Measurements from ENCODE around the gene ENTPD2. TPM values are rescaled to one million over a fixed set of nuclear protein-coding genes. Genes with fewer than 3 reads are reported as not detected.

ENTPD2 gene
- total RNA-seq, 1 donor from 2014 or later, result 0.13 TPM

DNA sequence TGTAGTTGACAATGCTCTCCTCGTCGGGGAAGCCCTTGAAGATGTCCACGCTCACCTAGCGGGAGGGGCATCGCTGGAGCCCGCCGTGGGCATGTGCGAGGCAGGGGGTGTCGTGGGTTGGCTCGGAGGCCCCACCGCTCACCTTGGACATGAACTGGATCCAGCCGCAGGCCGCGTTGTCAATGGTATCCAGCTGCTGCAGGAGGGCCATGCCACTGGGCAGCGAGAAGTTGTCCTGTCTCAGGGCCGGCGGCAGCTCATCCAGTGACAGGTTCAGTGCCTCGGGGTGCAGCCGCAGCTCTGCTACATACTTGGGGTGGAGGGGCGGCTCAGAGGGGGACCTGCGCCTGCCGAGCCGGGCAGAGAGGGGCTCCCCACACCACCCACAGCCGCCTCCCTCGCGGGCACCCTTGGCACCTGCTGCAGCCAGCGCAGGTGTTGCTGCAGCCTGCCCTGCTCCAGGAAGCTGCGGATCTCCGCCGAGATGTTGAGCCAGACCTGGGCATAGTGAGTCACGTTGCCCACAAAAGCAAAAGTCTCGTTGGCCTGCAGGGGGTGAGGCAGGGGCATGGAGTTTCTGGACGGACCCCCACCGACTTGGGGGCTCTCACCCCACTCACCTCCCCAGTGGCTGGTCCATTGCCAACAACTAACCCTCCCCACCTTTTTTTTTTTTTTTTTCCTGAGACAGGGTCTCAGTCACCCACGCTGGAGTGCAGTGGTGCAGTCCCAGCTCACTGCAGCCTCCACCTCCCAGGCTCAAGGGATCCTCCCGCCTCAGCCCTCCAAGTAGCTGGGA is 34.9 kb downstream of the ENTPD2 start:
- DNase-seq (ENCODE audit: low read depth), result no peak

DNA sequence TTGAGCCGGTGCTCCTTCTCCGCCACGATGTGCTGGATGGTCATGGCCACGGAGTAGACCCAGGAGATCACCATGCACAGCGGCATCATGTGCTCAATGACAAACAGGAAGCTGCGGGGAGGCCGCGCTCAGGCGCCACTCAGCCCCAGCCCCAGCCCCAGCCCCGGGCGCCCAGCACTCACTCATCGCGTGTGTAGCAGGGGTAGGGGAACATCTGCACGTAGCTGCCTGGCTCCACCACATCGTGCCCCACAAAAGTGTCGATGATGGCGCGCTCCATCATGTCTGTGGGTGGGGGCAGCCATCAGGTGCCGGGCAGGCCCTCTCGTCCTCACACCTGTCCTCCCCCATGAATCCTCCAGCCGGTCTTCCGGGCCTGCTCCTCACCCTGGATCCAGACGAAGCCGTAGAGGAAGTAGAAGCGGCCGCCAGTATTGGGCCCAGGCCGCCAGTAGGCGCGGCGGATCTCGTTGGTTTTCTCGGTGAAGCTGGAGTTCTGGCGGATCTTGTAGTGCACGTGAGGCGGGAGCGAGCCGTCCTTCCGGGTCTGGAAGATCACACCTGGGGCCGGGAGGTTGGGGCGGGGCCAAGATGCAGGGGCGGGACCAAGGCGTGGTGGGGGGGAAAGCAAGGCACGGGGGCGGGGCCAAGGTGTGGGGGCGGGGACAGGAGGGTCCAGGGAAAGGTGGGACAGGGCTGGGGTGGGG is 35.9 kb downstream of the ENTPD2 start:
- no peak for DNase-seq (ENCODE audit: low read depth)

DNA sequence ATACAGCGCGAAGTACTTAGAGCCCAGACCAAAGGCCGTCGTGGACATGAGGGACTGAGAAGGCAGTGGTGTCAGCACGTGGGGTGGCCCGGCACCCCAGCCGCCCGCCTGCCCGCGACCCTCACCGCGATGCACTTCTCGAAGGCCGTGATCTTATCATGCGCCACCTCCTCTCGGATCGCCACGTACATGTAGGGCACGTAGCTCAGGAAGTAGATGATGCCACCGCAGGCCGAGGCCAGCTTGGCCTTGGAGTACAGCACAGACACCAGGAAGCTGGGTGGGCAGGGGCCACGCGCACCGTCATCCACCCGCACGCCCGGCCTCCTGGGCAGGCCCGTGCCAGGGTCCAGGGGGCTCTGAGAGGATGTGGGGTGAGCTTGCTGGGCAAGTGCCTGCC is 36.8 kb downstream of the ENTPD2 start:
- DNase-seq (ENCODE audit: low read depth), result no peak

DNA sequence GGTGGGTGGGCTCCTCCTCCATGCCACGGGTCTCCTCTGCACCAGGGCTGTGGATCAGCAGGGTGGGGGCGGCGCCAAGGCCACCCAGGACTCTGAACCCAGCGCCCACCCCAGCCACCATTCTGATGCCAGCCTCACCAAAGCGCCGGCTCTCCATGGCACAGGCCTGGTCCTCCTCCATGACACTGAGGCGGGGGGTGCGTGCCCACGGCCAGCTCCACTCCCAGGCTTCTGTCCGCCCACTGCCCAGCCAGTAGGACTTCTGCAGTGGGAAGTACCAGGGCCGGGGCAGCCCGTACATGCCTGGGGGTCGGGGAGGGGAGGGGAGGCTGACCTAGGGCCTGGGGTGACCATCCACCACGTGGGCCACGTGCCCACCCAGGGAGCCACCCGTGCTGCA is 37.4 kb downstream of the ENTPD2 start:
- DNase-seq (ENCODE audit: low read depth), result no peak

DNA sequence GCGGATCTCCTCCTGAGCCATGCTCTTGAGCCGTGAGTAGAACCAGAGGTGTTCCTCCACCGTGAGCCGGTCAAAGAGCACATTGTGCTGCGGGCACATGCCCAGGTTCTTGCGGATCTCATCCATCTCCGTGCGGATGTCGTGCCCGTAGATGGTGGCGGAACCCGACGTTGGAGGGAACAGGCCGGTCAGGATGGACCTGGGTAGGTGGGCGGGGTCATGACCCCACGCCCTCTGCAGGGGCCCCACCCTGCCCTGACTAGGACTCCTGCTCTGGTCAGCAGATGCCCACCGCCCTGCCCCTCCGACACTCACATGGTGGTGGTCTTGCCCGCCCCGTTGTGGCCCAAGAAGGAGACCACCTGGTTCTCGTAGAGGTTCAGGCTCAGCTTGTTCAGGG is 37.9 kb downstream of the ENTPD2 start:
- no peak for DNase-seq (ENCODE audit: low read depth)

DNA sequence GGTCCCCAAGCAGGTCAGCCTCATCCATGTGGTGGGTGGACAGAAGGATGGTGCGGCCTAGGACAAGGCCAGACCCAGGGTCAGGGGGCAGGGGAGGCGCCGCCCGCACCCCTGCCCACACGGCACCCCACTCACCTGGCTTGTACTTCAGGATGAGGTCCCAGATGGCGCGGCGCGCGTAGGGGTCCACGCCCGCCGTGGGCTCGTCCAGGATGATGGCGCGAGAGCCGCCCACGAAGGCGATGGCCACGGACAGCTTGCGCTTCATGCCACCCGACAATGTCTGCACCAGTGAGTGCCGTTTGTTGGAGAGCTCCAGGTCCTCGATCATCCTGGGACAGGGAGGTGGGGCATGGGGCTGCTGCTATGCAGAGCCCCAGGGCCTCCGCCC is 38.3 kb downstream of the ENTPD2 start:
- no peak for DNase-seq (ENCODE audit: low read depth)

DNA sequence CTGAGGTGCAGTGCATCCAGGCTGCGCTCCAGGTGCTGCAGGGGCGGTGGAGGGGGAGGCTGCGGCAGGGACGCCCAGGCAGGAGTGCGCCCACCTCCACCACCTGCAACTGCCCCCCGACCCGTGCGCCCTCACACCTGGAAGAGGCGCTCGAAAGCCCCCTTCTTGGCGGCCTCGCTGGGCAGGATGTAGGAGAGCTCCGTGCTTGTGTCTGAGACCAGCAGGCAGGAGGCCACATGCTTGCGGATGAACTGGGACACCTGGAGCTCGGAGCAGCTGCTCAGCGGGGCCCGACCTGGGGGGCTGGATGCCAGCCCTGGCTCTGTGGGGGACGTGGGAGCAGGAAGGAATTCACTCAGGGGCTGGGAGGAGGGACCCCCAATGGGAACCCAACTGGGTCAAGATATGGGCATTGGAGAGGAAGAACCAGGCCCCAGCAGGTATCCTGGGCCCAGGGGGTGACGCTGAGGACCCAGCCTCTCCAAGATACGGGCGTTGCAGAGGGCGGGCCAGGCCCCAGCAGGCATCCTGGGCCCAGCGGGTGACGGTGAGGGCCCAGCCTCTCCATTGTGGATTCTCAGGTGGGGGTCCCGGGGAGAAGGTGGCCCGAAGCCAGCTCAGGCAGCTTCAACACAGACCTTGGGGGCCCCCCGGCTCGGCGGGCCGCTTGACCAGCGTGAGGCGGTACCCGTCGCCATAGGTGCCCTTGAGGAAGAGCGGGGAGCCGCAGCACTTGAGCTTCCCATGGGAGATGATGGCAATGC is 38.9 kb downstream of the ENTPD2 start:
- no peak for DNase-seq (ENCODE audit: low read depth)

DNA sequence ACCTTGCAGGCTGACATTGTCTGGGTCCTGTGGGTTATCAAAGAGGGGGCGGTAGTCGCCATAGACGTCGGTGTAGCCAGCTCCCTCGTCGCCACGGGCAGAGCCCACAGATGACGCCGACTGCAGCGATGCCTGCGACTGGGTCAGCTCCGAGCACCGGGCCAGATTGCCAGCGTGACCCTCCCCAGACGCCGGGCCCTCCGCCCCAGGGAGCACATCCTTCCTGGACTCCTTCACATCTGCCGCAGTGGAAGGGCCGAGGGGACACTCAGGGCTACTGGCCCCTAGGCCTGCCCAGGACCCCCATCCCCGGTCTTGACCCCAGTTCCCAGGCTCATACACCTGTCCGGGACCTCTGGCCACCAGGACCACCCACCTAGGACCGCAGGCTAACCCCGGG is 39.7 kb downstream of the ENTPD2 start:
- DNase-seq (ENCODE audit: low read depth), result no peak

DNA sequence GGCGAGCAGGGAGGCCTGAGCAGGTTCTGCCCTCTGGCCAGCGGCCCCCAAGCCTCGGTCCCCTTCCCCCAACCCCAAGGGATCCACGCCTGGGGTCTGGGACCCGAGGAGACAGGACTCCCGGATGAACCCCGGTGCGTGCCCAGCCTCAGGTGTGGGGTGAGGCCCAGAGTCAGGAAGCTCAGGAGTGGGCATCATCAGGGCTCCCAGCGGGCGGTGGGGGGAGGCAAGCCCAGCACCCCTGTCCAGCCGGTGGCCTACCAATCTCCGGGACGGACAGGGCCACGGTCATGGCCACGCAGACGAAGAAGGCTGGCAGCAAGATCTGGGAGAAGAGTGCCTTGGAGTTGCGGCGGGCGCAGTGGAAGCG is 40.3 kb downstream of the ENTPD2 start:
- DNase-seq (ENCODE audit: low read depth), result no peak

DNA sequence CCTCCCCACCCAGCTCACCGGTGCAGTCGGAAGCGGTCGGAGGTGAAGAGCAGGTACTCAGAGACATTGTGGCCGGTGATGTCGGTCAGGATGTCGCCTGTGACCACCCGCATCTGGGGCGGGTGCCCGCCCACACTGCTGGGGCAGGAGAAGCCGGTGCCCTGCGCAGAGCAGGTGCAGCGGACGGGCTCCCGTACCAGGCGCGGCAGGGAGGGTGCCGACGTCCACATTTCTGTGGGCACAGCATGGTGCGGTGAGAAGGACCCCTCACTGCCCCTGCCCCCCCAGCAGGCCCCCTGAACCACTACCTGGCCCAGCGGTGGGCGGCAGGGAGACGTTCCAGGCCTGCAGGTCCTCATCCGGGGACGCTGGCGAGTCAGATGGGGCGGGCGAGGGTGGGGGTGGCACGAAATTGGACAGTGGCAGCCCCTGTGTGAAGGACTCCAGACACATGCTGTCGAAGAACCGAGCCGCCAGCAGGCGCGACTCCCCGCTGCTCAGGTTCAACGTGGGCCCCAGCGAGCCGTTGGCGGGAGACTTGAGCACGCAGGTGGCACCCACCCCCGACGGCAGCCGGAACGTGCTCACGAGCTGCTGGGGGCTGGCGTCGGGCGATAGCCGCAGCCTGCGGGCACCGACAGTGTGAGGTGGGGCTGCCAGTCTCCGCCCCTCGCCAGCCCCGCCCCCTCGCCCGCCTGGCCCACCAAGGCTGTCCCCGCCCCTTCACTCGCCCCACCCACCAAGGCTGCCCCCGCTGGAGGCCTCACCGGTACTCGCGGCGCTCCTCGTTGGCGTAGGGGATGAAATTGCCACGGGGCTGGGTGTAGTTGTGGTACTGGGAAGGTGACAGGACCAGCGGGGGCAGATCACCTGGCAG is 40.9 kb downstream of the ENTPD2 start:
- no peak for DNase-seq (ENCODE audit: low read depth)

DNA sequence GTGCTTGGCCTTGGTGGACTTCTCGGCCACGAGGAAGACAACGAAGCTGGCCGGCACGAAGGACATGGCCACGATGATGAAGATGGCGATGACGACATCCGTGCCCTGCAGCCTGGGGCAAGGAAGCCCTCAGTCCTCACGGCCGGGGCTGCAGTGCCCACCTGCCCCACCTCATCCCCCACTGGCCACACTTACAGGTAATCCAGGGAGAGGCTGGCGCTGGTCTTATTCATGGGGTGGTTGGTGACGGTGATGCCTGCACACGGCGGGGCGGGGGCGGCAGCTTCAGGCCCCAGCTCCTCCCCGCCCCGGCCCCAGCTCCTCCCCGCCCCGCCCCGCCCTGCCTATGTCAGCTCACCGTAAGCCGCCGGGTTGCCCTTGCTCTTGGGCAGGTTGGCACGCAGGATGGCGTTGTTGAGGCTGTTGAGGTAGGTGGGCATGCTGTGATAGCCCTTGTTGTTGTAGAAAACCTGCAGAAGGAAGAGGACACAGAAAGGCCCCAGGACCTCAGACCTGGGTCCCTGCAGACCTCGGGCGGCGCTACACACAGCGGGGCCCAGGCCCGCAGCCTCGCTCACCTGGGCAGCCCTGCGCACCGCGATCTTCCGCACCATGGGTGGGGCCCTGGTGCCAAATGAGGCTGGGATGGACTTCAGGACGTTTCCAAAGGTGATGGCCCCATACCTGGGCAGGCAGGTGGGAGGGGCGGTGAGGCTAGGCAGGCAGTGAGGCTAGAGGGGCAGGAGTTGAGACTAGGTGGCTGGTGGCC is 41.8 kb downstream of the ENTPD2 start:
- no peak for DNase-seq (ENCODE audit: low read depth)

DNA sequence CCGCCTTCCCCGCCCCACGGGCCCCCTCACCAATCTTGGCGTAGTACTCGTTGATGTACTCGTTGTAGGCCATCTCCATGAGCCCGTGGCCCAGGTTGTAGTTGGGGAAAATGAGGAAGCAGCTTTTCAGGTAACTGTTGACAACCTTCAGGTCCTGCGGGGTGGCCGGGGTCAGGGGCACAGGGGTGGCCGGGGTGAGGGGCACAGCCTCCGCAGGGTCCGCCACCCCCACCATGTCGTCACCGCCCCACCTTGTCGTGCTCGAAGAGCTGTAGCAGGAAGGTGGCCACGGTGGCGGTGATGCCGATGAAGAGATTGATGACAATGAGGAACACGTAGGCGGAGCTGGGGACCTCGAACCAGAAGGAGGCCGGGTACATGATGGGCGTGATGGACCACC is 42.7 kb downstream of the ENTPD2 start:
- no peak for DNase-seq (ENCODE audit: low read depth)

DNA sequence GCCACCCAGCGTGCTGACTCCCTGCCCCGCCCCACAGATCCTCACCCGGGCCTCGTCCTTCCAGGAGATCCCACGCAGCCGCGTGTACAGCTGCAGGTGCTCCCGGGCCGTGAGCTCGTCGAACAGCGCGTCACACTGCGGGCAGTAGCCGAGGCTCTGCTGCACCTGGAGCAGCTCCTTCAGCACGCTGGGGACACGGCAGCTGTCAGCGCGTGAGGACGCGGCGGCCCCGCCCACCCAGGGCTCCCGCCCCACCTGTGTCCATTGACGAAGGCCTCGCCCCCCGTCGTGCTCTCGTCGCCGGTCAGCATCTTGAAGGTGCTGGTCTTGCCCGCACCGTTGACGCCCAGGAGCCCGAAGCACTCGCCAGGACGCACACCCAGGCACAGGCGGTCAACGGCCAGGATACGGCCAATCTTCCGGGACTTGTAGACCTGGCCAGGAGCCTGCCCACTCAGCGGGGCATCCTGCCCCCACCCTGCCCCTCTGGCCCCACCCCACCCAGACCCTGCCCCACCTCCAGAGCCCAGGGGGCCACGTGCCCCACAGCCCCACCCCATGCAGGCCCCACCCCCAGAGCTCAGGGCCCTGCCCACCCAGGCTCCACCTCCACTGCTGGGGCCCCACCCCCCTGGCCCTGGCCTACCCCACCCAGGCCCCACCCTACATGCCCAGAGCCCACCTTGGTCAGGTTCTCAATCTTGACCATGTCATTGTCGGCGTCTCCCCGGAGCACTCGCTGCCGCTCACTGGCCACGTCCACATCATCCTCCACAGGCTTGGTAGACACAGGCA is 43.7 kb downstream of the ENTPD2 start:
- no peak for DNase-seq (ENCODE audit: low read depth)

DNA sequence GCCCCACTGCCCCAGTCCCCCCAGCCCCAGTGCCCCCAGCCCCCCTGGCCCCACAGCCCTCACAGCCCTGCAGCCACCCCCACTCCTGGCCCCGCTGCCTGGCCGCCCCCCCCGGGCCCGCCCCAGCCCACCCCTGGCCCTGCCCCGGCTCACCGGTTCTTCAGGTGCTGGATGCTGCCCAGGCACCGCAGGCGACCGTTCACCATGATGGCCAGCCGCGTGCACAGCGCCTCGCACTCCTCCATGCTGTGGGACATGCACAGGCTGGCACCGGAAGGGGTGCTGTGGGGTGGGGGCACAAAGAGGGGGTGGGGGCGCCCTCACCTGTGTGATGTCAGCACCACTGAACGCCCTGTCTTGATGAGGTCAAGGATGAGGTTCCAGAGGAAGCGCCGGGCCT is 44.6 kb downstream of the ENTPD2 start:
- DNase-seq (ENCODE audit: low read depth), result no peak

DNA sequence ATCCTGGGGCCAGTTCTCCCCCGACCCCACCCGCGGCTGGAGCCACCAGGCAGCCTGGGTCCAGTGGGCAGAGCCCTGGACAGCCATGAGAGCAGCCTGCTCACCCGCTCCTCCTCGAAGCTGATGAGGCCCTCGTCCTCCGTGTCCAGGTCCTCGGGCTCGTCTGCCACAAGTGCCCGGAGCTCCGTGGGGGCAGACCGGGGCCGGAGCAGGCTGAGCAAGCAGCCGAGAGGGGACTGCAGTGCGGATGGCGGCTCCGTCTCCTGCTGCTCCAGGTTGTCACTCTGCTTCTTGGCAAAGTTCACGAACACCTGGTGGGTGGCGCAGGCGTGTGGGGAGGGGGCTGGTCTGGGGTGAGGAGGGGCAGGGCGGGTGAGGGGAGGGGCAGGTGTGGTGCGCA is 45.5 kb downstream of the ENTPD2 start:
- DNase-seq (ENCODE audit: low read depth), result no peak

DNA sequence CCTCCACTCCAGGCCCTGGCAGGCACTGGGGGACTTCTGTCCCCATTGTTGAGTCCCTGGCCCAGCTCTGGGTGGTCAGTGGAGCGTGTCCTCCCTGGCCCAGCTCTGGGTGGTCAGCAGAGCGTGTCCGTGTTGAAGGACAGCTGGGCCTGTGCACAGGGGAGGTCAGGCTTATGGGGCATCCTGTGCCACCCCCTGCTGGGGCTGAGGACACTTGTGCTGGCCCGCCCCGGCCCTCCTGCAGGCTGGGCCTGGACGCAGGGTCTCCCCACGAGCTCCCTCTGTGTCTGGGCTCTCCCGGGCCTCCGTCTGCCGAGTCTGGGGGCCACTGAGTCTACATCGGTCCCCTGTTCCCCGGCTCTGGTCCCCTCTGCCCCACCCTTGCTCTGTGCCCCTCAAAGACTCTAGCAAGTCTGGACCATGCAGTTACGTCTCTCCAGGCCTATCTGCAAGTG is 46.0 kb downstream of the ENTPD2 start:
- DNase-seq (ENCODE audit: low read depth), result no peak

DNA sequence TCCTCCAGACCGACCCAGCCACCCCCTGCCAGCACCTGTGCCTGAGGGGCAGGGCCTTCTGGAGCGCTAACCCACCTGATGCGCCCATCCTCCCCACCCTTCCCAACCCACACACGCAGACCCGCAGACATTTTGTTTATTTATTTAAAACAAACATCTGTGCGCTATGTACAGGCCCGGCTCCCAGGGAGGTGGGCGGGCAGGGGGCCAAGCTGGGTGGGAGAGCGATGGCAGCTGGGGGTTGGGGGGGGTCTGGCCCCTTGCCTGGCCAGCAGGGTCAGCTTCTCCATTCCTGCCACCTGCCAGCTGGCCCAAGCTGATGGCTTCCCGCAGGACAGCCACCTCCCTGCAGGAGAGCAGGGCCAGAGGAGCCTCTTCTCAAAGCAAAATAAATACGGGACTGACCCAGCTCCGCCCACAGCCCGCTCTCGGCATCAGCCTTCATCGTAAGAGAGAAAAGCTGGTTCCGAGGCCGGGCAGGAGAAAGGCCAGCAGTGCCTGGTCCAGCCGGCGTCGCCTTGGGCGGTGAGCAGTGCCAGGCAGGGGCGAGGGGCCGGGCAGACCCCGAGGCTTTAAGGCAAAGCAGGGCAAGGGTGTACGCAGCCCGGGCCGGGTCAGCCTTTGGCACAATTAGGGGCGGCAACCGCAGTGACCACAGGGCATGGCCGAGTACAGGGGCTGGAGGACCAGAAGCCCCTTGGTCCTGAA is 46.6 kb downstream of the ENTPD2 start:
- DNase-seq (ENCODE audit: low read depth), result no peak

DNA sequence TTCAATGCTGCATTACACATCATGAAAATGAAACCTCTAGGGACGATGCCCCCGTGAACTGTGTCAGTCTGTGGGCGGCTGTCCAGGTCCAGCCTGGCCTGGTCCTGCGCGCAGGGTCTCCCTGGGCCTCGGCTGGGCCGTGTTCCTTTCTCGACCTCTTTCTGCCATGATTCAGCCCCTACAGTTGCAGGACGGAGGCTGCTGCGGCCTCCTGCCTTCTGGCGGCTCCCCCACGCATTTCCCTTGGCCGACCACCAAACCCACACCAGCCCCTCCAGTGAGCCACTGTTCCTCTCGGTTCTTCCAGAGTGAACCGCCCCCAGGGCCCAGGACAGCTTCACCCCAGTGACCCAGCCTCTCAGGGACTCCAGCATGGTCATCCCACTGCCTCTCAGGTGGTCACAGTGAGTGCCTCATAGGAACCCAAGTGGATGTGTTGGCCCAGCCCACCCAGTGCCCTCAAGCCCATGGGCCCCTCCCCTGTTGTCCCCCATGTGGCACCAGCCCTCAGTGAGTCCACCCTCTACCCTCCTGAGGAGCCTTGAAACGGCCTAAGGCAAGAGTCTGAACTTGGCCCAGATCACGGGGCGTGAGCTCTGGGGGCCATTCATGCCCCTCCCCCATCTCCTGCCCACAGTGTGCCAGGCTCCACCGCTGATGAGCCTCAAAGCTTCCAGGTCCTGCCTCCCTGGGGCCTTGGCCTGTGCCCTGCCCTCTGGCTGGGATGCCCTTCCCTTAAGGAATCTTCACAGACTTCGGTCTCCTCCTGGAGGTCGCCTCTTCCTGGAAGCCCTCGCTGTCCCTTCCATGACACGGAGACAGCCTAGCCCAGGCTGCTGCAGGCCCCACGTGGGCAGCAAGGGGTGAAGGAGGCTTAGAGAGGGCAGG is 47.5 kb downstream of the ENTPD2 start:
- DNase-seq (ENCODE audit: low read depth), result no peak

All from myocyte (in vitro differentiated cells).